ENCODE results near the gene MCC.

- TF ChIP-seq CTCF (IDR thresholded peaks at IDR 0.05; ENCODE audit: low read length) (no peak), EZH2phosphoT487 (IDR thresholded peaks at IDR 0.05; ENCODE audit: low read length) (no peak), EZH2 (optimal IDR thresholded peaks at IDR 0.05; ENCODE audit: low read depth, low read length) (no peak)
These were observed 306.8 kb downstream of the MCC start for GRCh38 chr5:113181409-113181808.

Data from MM.1S (cell line).